ENCODE data around the gene STPG3.

Gene STPG3

DNA sequence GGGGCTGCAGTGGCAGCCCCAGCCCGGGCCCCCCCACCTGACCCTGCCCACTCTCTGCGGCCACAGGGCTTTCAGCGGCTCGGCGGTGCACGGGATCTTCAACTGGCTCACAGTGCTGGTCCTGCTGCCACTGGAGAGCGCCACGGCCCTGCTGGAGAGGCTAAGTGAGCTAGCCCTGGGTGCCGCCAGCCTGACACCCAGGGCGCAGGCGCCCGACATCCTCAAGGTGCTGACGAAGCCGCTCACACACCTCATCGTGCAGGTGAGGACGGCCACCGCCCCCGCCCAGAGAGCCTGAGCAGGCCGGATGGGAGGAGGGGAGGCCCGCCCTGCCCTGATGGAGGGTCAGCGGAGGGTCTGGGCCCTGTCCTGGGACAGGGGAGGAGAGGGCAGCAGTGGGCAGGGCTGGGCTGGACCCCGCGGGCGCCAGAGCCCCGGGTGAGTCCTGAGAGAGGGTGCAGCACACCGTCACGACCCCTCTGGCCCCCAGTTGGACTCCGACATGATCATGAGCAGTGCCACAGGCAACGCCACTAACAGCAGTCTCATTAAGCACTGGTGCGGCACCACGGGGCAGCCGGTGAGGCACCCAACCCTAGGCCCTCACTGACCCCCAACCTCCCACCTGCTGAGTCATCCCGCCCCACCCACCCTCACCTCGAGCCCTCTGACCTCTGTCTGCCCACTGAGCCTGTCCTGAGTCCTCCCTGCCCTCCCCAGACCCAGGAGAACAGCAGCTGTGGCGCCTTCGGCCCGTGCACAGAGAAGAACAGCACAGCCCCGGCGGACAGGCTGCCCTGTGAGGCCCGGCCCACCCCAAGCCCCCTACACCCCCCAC lies 17.7 kb upstream of the STPG3 start:
- TF ChIP-seq POLR2AphosphoS5 (IDR thresholded peaks at IDR 0.05; ENCODE audit: low read depth, low read length) (no peak), FOXP2 (optimal IDR thresholded peaks at IDR 0.05; ENCODE audit: borderline replicate concordance, extremely low read depth, extremely low read length, insufficient read depth) (no peak), TAF1 (IDR thresholded peaks at IDR 0.05; ENCODE audit: borderline replicate concordance, insufficient read depth, low read length) (no peak), SIN3A (IDR thresholded peaks at IDR 0.05; ENCODE audit: borderline replicate concordance, insufficient read depth, low read length) (no peak)
- TF ChIP-seq, protein P1, sequence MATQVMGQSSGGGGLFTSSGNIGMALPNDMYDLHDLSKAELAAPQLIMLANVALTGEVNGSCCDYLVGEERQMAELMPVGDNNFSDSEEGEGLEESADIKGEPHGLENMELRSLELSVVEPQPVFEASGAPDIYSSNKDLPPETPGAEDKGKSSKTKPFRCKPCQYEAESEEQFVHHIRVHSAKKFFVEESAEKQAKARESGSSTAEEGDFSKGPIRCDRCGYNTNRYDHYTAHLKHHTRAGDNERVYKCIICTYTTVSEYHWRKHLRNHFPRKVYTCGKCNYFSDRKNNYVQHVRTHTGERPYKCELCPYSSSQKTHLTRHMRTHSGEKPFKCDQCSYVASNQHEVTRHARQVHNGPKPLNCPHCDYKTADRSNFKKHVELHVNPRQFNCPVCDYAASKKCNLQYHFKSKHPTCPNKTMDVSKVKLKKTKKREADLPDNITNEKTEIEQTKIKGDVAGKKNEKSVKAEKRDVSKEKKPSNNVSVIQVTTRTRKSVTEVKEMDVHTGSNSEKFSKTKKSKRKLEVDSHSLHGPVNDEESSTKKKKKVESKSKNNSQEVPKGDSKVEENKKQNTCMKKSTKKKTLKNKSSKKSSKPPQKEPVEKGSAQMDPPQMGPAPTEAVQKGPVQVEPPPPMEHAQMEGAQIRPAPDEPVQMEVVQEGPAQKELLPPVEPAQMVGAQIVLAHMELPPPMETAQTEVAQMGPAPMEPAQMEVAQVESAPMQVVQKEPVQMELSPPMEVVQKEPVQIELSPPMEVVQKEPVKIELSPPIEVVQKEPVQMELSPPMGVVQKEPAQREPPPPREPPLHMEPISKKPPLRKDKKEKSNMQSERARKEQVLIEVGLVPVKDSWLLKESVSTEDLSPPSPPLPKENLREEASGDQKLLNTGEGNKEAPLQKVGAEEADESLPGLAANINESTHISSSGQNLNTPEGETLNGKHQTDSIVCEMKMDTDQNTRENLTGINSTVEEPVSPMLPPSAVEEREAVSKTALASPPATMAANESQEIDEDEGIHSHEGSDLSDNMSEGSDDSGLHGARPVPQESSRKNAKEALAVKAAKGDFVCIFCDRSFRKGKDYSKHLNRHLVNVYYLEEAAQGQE (IDR thresholded peaks at IDR 0.05; ENCODE audit: insufficient read depth in 1 of 2, low read depth in 2 of 2, low read length in 2 of 2) = no peak

DNA sequence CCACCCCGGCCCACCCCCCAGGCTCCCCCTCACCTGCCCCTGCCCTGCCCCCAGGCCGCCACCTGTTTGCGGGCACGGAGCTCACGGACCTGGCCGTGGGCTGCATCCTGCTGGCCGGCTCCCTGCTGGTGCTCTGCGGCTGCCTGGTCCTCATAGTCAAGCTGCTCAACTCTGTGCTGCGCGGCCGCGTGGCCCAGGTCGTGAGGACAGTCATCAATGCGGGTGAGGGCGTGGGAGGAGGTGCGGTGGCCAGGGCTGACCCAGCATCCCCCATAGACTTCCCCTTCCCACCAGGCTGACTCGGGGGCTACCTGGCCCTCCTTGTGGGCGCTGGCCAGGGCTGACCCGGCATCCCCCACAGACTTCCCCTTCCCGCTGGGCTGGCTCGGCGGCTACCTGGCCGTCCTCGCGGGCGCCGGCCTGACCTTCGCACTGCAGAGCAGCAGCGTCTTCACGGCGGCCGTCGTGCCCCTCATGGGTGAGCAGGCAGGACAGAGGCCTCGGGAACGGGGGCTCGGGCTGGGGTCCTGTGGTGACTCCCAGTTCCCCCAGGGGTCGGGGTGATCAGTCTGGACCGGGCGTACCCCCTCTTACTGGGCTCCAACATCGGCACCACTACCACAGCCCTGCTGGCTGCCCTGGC lies 16.9 kb upstream of the STPG3 start:
- TF ChIP-seq SIN3A (IDR thresholded peaks at IDR 0.05; ENCODE audit: borderline replicate concordance, insufficient read depth, low read length) (no peak), TAF1 (IDR thresholded peaks at IDR 0.05; ENCODE audit: borderline replicate concordance, insufficient read depth, low read length) (no peak), POLR2AphosphoS5 (IDR thresholded peaks at IDR 0.05; ENCODE audit: low read depth, low read length) (no peak), FOXP2 (optimal IDR thresholded peaks at IDR 0.05; ENCODE audit: borderline replicate concordance, extremely low read depth, extremely low read length, insufficient read depth) (no peak)
- TF ChIP-seq, protein P1 (IDR thresholded peaks at IDR 0.05; ENCODE audit: insufficient read depth in 1 of 2, low read depth in 2 of 2, low read length in 2 of 2) = no peak

DNA sequence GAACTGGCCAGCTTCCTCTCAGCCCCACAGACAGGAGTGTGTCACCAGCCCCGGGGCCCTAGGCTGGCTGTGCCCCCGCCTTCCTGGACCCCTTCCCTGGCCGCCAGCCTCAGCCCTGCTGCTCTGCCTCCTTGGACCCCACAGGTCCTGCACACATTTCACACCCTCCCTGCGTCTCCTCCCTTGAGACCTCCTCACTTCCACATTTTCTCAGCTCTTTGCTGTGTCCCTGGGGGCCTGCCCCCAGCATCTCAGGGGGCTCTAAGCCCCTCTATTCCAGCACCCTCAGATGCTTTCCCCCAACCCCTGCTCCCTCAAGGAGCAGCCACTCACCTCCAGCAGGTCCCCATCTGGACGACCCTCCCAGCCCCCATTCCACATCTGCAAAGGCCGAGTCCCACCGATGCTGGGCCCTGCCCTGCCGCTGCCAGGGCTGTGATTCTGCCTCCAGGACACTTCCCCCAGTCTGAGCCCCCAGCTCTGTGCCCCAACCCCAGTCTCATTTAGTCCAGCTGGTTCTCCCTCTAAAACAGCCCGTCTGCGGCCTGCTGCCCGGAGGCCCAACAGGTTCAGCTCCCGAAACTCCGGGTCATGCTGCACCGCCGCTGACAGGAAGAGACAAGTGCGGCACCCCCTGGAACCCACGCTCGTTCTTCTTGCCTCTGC lies 16.2 kb upstream of the STPG3 start:
- TF ChIP-seq TAF1 (IDR thresholded peaks at IDR 0.05; ENCODE audit: borderline replicate concordance, insufficient read depth, low read length) (no peak), SIN3A (IDR thresholded peaks at IDR 0.05; ENCODE audit: borderline replicate concordance, insufficient read depth, low read length) (no peak), FOXP2 (optimal IDR thresholded peaks at IDR 0.05; ENCODE audit: borderline replicate concordance, extremely low read depth, extremely low read length, insufficient read depth) (no peak), POLR2AphosphoS5 (IDR thresholded peaks at IDR 0.05; ENCODE audit: low read depth, low read length) (no peak)
- TF ChIP-seq, protein P1 (IDR thresholded peaks at IDR 0.05; ENCODE audit: insufficient read depth in 1 of 2, low read depth in 2 of 2, low read length in 2 of 2) = no peak

DNA sequence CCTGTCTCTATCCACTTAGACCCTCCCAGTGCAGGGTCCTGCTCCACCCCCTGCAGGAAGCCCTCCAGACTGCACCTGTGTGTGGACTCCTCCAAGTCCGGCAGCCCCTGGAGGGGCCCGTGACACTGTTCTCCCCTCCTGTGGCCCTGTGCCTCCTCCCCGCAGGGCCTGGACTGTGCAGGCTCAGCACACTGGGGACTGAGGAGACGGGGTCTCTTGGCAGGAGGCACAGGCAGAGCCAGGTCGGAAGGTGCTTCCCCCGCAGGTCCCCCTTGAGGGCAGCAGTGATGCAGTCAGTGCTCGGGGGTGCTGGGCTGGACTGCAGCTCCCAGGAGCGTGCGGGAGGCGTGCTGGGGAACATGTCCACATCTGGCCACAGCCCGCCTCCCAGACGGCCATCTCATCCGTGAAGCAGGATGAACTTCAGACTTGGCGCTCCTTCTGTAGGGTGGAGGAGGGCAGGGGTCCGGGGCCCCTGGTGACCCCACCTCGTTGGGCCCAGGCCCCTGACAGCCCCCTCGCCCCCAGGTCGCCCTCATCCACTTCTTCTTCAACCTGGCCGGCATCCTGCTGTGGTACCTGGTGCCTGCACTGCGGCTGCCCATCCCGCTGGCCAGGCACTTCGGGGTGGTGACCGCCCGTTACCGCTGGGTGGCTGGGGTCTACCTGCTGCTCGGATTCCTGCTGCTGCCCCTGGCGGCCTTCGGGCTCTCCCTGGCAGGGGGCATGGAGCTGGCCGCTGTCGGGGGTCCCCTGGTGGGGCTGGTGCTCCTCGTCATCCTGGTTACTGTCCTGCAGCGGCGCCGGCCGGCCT lies 15.5 kb upstream of the STPG3 start:
- TF ChIP-seq SIN3A (IDR thresholded peaks at IDR 0.05; ENCODE audit: borderline replicate concordance, insufficient read depth, low read length) (no peak), POLR2AphosphoS5 (IDR thresholded peaks at IDR 0.05; ENCODE audit: low read depth, low read length) (no peak)
- TF ChIP-seq, protein P1 (IDR thresholded peaks at IDR 0.05; ENCODE audit: insufficient read depth in 1 of 2, low read depth in 2 of 2, low read length in 2 of 2) = no peak

Measured in PFSK-1 (cell line).